HepG2 (cell line): ENCODE results near the gene HIRA. TPM values are rescaled to one million over a fixed set of nuclear protein-coding genes. Genes with fewer than 3 reads are reported as not detected.

ENCODE experiments used
- AHDC1 ChIP-seq: sonication (generic); formaldehyde crosslinking; IDR thresholded peaks from 2 replicates; pipeline ENCODE4 v1.5.1; 2020; ENCODE audit warnings: mild to moderate bottlenecking, missing genetic modification reagents, borderline replicate concordance
- ATM ChIP-seq: fragments of 450-650 bp; IDR thresholded peaks from 2 replicates; pipeline ENCODE4 v1.7.1; 2017; ENCODE audit warnings: mild to moderate bottlenecking, borderline replicate concordance
- CREB1 ChIP-seq, 2 experiments: fragments of 450-650 bp in 1 of 2; IDR thresholded peaks; 2 replicates each; pipeline ENCODE4 v1.6.1; 2016 to 2017; ENCODE audit warnings: control low read depth in 1 of 2, mild to moderate bottlenecking in 1 of 2, missing compliant biosample characterization in 1 of 2, missing genetic modification characterization in 1 of 2
- HDAC2 ChIP-seq: sonication (generic); formaldehyde crosslinking; IDR thresholded peaks from 2 replicates; pipeline ENCODE4 v1.4.0; 2020; ENCODE audit warnings: missing genetic modification reagents
- HMG20B ChIP-seq: conservative IDR thresholded peaks from 2 replicates; pipeline ENCODE4 v1.6.1; 2016; ENCODE audit warnings: missing genetic modification reagents, missing compliant biosample characterization
- NR2F2 ChIP-seq: IDR thresholded peaks from 2 replicates; pipeline ENCODE4 v1.6.1; 2012; ENCODE audit warnings: low read depth, inconsistent platforms, borderline replicate concordance
- POGZ ChIP-seq: sonication (generic); formaldehyde crosslinking; IDR thresholded peaks from 2 replicates; pipeline ENCODE4 v1.4.0; 2020; ENCODE audit warnings: mild to moderate bottlenecking, missing genetic modification reagents
- POLR2AphosphoS2 ChIP-seq: IDR thresholded peaks from 2 replicates; pipeline ENCODE4 v1.6.1; 2011; ENCODE audit warnings: low read depth, low read length, improper control_type of control experiment
- SAFB2 ChIP-seq: sonication (generic); formaldehyde crosslinking; IDR thresholded peaks from 2 replicates; pipeline ENCODE4 v1.5.1; 2020; ENCODE audit warnings: missing genetic modification reagents, low read depth, mild to moderate bottlenecking, borderline replicate concordance
- SKIL ChIP-seq: sonication (generic); formaldehyde crosslinking; IDR thresholded peaks from 2 replicates; pipeline ENCODE4 v1.8.0; 2022; ENCODE audit warnings: missing genetic modification reagents, mild to moderate bottlenecking, moderate library complexity, borderline replicate concordance
- SP140L ChIP-seq: sonication (generic); formaldehyde crosslinking; IDR thresholded peaks from 2 replicates; pipeline ENCODE4 v1.4.0; 2020; ENCODE audit warnings: missing genetic modification reagents, borderline replicate concordance
- ZNF136 ChIP-seq: sonication (generic); formaldehyde crosslinking; IDR thresholded peaks from 2 replicates; pipeline ENCODE4 v1.8.1; 2022; ENCODE audit warnings: low read depth, mild to moderate bottlenecking, moderate library complexity, missing genetic modification reagents
- ZNF460 ChIP-seq: sonication (generic); formaldehyde crosslinking; IDR thresholded peaks from 2 replicates; pipeline ENCODE4 v1.5.1; 2020; ENCODE audit warnings: missing genetic modification reagents, mild to moderate bottlenecking, borderline replicate concordance
- polyA plus RNA-seq, 8 experiments: library from polyadenylated mRNA; depleted of rRNA in 3 of 8; stranded (reverse) in 7 of 8; unstranded in 1 of 8; fragments of >200 nt; fragmentation: Illumina TruSeq in 4 of 8; extraction: Trizol in 4 of 8; gene quantifications; 2 replicates each; pipeline versions ENCODE4 v1.2.1 to v1.2.3, GENCODE V29; 2011 to 2016; ENCODE audit warnings: low read depth in 4 of 8, missing spikeins in 1 of 8, mixed read lengths in 1 of 8; ENCODE audit not compliant: insufficient read depth in 1 of 8
- total RNA-seq, 5 experiments: library from RNA; depleted of rRNA; stranded (reverse); fragments of >200 nt; fragmentation: Illumina TruSeq; extraction: Trizol; gene quantifications; 2 replicates each; pipeline ENCODE4 v1.2.3, GENCODE V29; 2016; ENCODE audit warnings: low read depth in 1 of 5
- TF ChIP-seq, protein P1 (sequence below): sonication (generic); formaldehyde crosslinking; IDR thresholded peaks from 2 replicates; pipeline ENCODE4 v1.4.0; 2020; ENCODE audit warnings: low read depth, mild to moderate bottlenecking, missing genetic modification reagents
- TF ChIP-seq, protein P2 (sequence below): sonication (generic); formaldehyde crosslinking; IDR thresholded peaks from 2 replicates; pipeline ENCODE4 v1.8.0; 2022; ENCODE audit warnings: missing genetic modification reagents, low read depth, mild to moderate bottlenecking, borderline replicate concordance
- TF ChIP-seq, protein P3 (sequence below): sonication (generic); formaldehyde crosslinking; IDR thresholded peaks from 2 replicates; pipeline ENCODE4 v1.9.0; 2022; ENCODE audit warnings: low read depth, missing genetic modification reagents

HIRA gene
- total and polyA plus RNA-seq, 2 of the 13 experiments (the other 11 are each of a cell fraction or from before 2014, with no cell fraction given), result 21.5 to 29.2 TPM

GRCh38 chr22:19448076-19448607 is 16.6 kb upstream of the HIRA start (continued):
- 0 out of 2 replicates have a peak, but pooled peaks have one; percentile 15 for TF ChIP-seq SKIL (CRISPR knock-in tag)
- TF ChIP-seq HMG20B (CRISPR knock-in tag), result no peak
- TF ChIP-seq, protein P1, sequence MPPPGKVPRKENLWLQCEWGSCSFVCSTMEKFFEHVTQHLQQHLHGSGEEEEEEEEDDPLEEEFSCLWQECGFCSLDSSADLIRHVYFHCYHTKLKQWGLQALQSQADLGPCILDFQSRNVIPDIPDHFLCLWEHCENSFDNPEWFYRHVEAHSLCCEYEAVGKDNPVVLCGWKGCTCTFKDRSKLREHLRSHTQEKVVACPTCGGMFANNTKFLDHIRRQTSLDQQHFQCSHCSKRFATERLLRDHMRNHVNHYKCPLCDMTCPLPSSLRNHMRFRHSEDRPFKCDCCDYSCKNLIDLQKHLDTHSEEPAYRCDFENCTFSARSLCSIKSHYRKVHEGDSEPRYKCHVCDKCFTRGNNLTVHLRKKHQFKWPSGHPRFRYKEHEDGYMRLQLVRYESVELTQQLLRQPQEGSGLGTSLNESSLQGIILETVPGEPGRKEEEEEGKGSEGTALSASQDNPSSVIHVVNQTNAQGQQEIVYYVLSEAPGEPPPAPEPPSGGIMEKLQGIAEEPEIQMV, result no peak
- TF ChIP-seq SAFB2 (CRISPR knock-in tag), result no peak
- TF ChIP-seq, protein P2, sequence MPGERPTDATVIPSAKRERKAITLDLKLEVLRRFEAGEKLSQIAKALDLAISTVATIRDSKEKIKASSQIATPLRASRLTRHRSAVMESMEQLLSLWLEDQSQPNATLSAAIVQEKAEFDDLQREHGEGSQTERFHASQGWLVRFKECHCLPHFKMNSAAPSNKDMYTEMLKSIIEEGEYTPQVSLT, result no peak
- no peak for TF ChIP-seq ATM
- peak; percentile 2; the same call in 1 of the 2 replicates for TF ChIP-seq AHDC1
- TF ChIP-seq, protein P3, sequence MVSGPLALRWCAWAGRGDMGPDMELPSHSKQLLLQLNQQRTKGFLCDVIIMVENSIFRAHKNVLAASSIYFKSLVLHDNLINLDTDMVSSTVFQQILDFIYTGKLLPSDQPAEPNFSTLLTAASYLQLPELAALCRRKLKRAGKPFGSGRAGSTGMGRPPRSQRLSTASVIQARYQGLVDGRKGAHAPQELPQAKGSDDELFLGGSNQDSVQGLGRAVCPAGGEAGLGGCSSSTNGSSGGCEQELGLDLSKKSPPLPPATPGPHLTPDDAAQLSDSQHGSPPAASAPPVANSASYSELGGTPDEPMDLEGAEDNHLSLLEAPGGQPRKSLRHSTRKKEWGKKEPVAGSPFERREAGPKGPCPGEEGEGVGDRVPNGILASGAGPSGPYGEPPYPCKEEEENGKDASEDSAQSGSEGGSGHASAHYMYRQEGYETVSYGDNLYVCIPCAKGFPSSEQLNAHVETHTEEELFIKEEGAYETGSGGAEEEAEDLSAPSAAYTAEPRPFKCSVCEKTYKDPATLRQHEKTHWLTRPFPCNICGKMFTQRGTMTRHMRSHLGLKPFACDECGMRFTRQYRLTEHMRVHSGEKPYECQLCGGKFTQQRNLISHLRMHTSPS (CRISPR knock-in tag), result no peak
- no peak for TF ChIP-seq CREB1 (IDR thresholded peaks at IDR 0.05)
- peak; percentile 50; the same call in 1 of the 2 replicates for TF ChIP-seq CREB1 (CRISPR knock-in tag; IDR thresholded peaks at IDR 0.05)
- TF ChIP-seq ZNF136 (CRISPR knock-in tag), result 0 out of 2 replicates have a peak, but pooled peaks have one; percentile 40
- TF ChIP-seq POLR2AphosphoS2, result no peak
- TF ChIP-seq ZNF460 (CRISPR knock-in tag), result no peak
- peak; percentile 10; the same call in 1 of the 2 replicates for TF ChIP-seq HDAC2 (CRISPR knock-in tag)
- TF ChIP-seq NR2F2, result no peak
- TF ChIP-seq POGZ (CRISPR knock-in tag), result no peak; the same call in 1 of the 2 replicates
- no peak for TF ChIP-seq SP140L (CRISPR knock-in tag)
